OCI-LY3 (cell line): ENCODE data around the gene CUL1.

Experiments
- H2AFZ ChIP-seq: fragments of 200-600, 300-600 bp; shearing (Covaris generic); 2 replicates; pipeline ENCODE4 v1.6.0; 2014; ENCODE audit warnings: antibody characterized with exemption, low read depth, low read length
- H3K27ac ChIP-seq: fragments of 200-600, 300-600 bp; sonication (generic); 2 replicates; pipeline ENCODE4 v1.5.1; 2014; ENCODE audit warnings: mild to moderate bottlenecking, low read length, moderate library complexity, mixed read lengths
- H3K27me3 ChIP-seq: fragments of 200-600, 300-600 bp; sonication (generic); 2 replicates; pipeline ENCODE4 v1.6.1; 2014; ENCODE audit warnings: low read depth, low read length, mixed read lengths
- H3K36me3 ChIP-seq: fragments of 200-600, 300-600 bp; sonication (generic); replicated peaks from 2 replicates; pipeline ENCODE3; 2014; ENCODE audit warnings: low read depth, low read length, mixed read lengths
- H3K4me1 ChIP-seq: fragments of 300-600, 200-600 bp; sonication (generic); 2 replicates; pipeline ENCODE4 v1.6.1; 2014; ENCODE audit warnings: low read length, mixed read lengths
- H3K4me2 ChIP-seq: fragments of 200-600, 300-600 bp; sonication (generic); 2 replicates; pipeline ENCODE4 v1.6.1; 2014; ENCODE audit warnings: low read length, mixed read lengths
- H3K4me3 ChIP-seq: fragments of 300-600, 200-600 bp; sonication (generic); 2 replicates; pipeline ENCODE4 v1.5.1; 2014; ENCODE audit warnings: antibody characterized with exemption, mild to moderate bottlenecking, low read length, moderate library complexity
- H3K79me2 ChIP-seq: fragments of 300-600, 200-600 bp; shearing (Covaris generic); 2 replicates; pipeline ENCODE4 v1.6.1; 2014; ENCODE audit warnings: mild to moderate bottlenecking, low read length, mixed read lengths
- H3K9ac ChIP-seq: fragments of 300-600, 200-600 bp; shearing (Covaris generic); 2 replicates; pipeline ENCODE4 v1.6.0; 2014; ENCODE audit warnings: mild to moderate bottlenecking, low read length, moderate library complexity
- H3K9me3 ChIP-seq: fragments of 200-600, 300-600 bp; shearing (Covaris generic); 2 replicates; pipeline ENCODE4 v1.6.1; 2014; ENCODE audit warnings: low read length, mixed read lengths; ENCODE audit not compliant: insufficient read depth
- H4K20me1 ChIP-seq: fragments of 200-600, 300-600 bp; sonication (generic); 2 replicates; pipeline ENCODE4 v1.6.1; 2016; ENCODE audit warnings: low read length, mixed read lengths; ENCODE audit not compliant: insufficient read depth
- EZH2phosphoT487 ChIP-seq: fragments of 200-600 bp; shearing (Covaris generic); IDR thresholded peaks from 2 replicates; pipeline ENCODE4 v1.6.1; 2018; ENCODE audit warnings: antibody characterized with exemption, mixed run types, low read depth
- TF ChIP-seq, protein P1 (sequence below): fragments of 200-600, 300-600 bp; sonication (generic); IDR thresholded peaks from 2 replicates; pipeline ENCODE4 v1.5.1; 2014; ENCODE audit warnings: antibody characterized with exemption, low read length, low read depth

Gene CUL1

DNA sequence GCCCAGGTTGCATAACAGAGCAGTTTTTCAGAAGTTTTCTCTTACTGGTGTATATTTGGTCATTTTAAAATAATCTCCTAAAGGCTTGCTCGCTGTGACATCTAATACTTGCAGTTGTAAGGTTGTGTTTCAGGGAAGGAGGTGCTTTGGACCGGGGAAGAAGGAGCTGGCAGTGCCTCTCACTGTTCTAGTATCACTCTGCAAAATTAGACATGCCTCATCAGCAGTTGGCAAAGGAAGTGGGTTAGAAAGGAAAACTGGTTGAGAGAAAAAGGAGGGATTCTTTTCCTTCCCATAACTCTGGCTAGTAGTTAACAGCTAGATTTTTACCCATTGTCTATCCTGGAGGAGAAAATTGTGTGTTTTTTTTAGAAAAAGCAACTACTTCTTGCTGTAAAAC, 34.8 kb downstream of the CUL1 start:
- H3K9ac ChIP-seq: no peak overlapping the region
- no peaks in the 10 kb centered on the region for H3K9me3 ChIP-seq
- H3K36me3 ChIP-seq: peaks cover 49% of the 10 kb centered on the region
- TF ChIP-seq, protein P1, sequence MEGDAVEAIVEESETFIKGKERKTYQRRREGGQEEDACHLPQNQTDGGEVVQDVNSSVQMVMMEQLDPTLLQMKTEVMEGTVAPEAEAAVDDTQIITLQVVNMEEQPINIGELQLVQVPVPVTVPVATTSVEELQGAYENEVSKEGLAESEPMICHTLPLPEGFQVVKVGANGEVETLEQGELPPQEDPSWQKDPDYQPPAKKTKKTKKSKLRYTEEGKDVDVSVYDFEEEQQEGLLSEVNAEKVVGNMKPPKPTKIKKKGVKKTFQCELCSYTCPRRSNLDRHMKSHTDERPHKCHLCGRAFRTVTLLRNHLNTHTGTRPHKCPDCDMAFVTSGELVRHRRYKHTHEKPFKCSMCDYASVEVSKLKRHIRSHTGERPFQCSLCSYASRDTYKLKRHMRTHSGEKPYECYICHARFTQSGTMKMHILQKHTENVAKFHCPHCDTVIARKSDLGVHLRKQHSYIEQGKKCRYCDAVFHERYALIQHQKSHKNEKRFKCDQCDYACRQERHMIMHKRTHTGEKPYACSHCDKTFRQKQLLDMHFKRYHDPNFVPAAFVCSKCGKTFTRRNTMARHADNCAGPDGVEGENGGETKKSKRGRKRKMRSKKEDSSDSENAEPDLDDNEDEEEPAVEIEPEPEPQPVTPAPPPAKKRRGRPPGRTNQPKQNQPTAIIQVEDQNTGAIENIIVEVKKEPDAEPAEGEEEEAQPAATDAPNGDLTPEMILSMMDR: no peak
- TF ChIP-seq EZH2phosphoT487: no peak
- no peak overlapping the region for H2AFZ ChIP-seq
- H3K27me3 ChIP-seq: no peaks in the 10 kb centered on the region
- no peak overlapping the region for H3K4me3 ChIP-seq
- H4K20me1 ChIP-seq: peaks cover 58% of the 10 kb centered on the region
- H3K4me1 ChIP-seq: no peaks in the 10 kb centered on the region
- no peak overlapping the region for H3K27ac ChIP-seq
- no peak overlapping the region for H3K4me2 ChIP-seq
- peaks cover 77% of the 10 kb centered on the region for H3K79me2 ChIP-seq

DNA sequence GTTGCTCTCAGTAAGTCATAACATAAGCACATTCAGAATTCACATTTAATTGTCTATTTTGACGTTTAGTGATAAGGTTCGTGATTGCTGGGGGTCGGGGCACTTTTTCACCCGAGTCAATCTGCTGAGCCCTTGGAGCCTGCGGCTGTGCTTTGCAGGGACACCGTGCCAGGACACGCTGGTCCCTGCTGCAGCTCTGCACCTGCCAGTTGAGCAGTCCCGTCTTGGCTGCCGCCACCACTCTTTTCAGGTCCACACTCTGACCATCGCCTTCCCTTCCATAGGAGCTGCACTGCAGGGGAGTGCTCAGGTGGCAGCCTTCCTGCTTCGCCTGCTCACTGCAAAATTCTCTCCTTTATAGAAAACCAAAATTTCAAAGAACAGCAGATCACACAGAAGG, 36.4 kb downstream of the CUL1 start:
- no peak for TF ChIP-seq EZH2phosphoT487
- TF ChIP-seq, protein P1: no peak
- no peak overlapping the region for H3K4me2 ChIP-seq
- no peak overlapping the region for H3K27ac ChIP-seq
- H3K4me1 ChIP-seq: no peaks in the 10 kb centered on the region
- no peaks in the 10 kb centered on the region for H3K27me3 ChIP-seq
- no peak overlapping the region for H3K9ac ChIP-seq
- H4K20me1 ChIP-seq: peaks cover 42% of the 10 kb centered on the region
- H3K36me3 ChIP-seq: peaks cover 60% of the 10 kb centered on the region
- no peak overlapping the region for H3K4me3 ChIP-seq
- no peak overlapping the region for H2AFZ ChIP-seq
- H3K79me2 ChIP-seq: peaks cover 71% of the 10 kb centered on the region
- no peaks in the 10 kb centered on the region for H3K9me3 ChIP-seq

DNA sequence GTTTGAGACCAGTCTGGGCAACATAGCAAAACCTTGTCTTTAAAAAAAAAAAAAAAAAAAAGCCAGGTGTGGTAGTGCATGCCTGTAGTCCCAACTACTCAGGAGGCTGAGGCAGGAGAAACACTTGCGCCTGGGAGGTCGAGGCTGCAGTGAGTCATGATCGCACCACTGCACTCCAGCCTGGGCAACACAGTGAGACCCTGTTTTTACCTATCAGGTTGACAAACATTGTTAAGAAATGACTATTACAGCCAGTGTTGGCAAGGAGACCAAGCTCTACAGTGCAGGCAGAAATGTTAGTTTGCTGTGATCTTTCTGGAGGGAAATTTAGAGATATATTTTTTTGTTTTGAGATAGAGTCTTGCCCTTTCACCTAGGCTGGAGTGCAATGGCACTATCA, 37.3 kb downstream of the CUL1 start:
- Histone ChIP-seq H3K9ac (no peak overlapping the region), H4K20me1 (peaks cover 39% of the 10 kb centered on the region), H2AFZ (no peak overlapping the region), H3K27ac (no peak overlapping the region), H3K4me1 (no peaks in the 10 kb centered on the region), H3K27me3 (no peaks in the 10 kb centered on the region), H3K79me2 (peaks cover 64% of the 10 kb centered on the region), H3K4me3 (no peak overlapping the region), H3K9me3 (no peaks in the 10 kb centered on the region), H3K4me2 (no peak overlapping the region), H3K36me3 (peaks cover 68% of the 10 kb centered on the region)
- TF ChIP-seq EZH2phosphoT487: no peak
- TF ChIP-seq, protein P1: no peak

DNA sequence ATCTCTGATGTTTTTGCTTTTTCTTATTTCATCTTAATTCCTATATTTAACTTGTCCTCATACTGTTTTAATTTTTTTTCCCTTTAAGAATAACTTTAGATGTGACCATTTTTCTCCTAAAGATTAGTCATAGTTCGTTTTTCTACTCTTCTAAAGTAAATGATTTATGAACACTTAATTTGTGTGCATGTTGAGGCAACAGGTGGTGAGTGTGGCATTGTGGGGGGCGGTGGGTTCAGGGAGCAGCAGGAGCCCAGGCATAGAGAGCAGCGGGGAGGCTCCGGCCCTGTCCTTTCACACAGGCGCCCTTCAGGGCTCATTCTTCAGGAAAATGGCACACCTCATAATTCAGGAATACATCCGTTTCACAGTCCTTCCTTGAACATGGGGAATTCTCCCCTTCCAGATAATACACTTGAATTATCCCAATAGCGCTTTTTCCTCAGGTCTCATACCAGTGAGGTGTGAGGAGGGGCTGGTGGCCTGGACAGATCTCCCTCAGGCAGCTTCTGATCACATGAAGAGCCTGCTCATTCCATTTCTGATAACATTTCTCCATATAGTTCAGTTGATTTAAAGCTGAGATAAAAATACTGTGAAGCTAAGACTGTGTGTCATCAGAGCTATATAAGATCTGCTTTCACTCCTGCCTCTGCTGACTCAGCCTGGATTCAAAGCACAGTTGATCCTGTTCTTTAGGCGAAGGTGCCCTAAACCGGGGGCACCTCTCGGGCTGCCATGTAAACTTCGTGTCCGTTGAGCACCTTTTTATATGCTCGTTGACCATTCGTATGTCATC, 40.2 kb downstream of the CUL1 start:
- Histone ChIP-seq H3K36me3 (peaks cover 66% of the 10 kb centered on the region), H4K20me1 (peaks cover 31% of the 10 kb centered on the region)

More for the DNA sequence above, 40.2 kb downstream of the CUL1 start:
- peaks cover 43% of the 10 kb centered on the region for H3K79me2 ChIP-seq
- no peak overlapping the region for H3K9ac ChIP-seq
- no peak overlapping the region for H3K4me3 ChIP-seq
- H2AFZ ChIP-seq: no peak overlapping the region
- TF ChIP-seq, protein P1: no peak
- TF ChIP-seq EZH2phosphoT487: no peak
- H3K27me3 ChIP-seq: no peaks in the 10 kb centered on the region
- no peak overlapping the region for H3K4me2 ChIP-seq
- no peak overlapping the region for H3K27ac ChIP-seq
- H3K9me3 ChIP-seq: 0 out of 2 replicates have a peak, but pooled peaks cover 3% of the 10 kb centered on the region
- H3K4me1 ChIP-seq: no peaks in the 10 kb centered on the region
